Brain microvascular endothelial cell (primary cell): ENCODE data around the gene ZMYND19.
"Not testable (repeated sequence)": the region's sequence is repeated elsewhere in the genome, so short reads cannot be mapped to it uniquely, and the experiment has no call there.

Source experiments
- DNase-seq: peaks from one replicate; pipeline ENCODE4 v3.0.0-alpha.2; 2020
- H3K27ac ChIP-seq: fragments of 250-450 bp; sonication (Bioruptor Pico); 2 replicates; pipeline ENCODE4 v1.5.1; 2020; ENCODE audit warnings: mild to moderate bottlenecking, moderate library complexity
- H3K27me3 ChIP-seq: fragments of 250-450 bp; sonication (Bioruptor Pico); replicated peaks from 2 replicates; pipeline ENCODE4 v1.5.1; 2020; ENCODE audit warnings: mild to moderate bottlenecking
- H3K36me3 ChIP-seq: fragments of 250-450 bp; sonication (Bioruptor Pico); replicated peaks from 2 replicates; pipeline ENCODE4 v1.5.1; 2020; ENCODE audit warnings: mild to moderate bottlenecking
- H3K4me3 ChIP-seq: 2 replicates; pipeline ENCODE4 v1.5.1; 2011; ENCODE audit warnings: low read depth, mild to moderate bottlenecking, control low read depth, low read length, moderate library complexity
- in situ Hi-C: cut with HindIII; loops from 2 replicates; pipeline ENCODE4 v1.10.0; 2017; ENCODE audit warnings: low sequenced_read_pairs, low pct_ligation_motif_present
- TF ChIP-seq, protein P1 (sequence below): IDR thresholded peaks from 2 replicates; pipeline ENCODE4 v1.5.1; 2011; ENCODE audit warnings: low read depth, mild to moderate bottlenecking, moderate library complexity, low read length, control low read depth, inconsistent platforms; ENCODE audit errors: missing control alignments

Gene ZMYND19

DNA sequence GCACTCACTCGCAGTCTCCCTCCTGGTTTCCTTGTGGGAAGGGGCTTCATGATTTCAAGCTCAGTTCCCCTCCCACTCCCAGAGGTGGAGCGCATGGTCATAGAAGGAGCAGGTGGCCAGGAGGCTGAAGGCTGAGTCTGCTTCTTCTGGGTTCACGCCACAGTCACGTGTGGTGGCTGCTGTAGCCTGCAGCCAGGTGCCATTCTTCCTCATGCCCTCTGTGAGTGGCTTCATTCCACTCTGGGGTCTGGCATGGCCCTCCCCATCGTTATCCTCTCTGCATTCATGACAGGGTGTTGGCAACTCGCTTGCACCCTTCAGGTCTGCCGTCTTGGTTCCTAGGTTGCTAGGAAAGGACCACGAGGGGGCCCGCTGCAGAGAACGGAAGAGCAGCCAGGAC is 35.1 kb downstream of the ZMYND19 start:
- Histone ChIP-seq H3K27ac (no peak overlapping the region), H3K36me3 (peaks cover 41% of the 10 kb centered on the region), H3K4me3 (no peak overlapping the region), H3K27me3 (no peaks in the 10 kb centered on the region)
- no peak for DNase-seq
- TF ChIP-seq, protein P1, sequence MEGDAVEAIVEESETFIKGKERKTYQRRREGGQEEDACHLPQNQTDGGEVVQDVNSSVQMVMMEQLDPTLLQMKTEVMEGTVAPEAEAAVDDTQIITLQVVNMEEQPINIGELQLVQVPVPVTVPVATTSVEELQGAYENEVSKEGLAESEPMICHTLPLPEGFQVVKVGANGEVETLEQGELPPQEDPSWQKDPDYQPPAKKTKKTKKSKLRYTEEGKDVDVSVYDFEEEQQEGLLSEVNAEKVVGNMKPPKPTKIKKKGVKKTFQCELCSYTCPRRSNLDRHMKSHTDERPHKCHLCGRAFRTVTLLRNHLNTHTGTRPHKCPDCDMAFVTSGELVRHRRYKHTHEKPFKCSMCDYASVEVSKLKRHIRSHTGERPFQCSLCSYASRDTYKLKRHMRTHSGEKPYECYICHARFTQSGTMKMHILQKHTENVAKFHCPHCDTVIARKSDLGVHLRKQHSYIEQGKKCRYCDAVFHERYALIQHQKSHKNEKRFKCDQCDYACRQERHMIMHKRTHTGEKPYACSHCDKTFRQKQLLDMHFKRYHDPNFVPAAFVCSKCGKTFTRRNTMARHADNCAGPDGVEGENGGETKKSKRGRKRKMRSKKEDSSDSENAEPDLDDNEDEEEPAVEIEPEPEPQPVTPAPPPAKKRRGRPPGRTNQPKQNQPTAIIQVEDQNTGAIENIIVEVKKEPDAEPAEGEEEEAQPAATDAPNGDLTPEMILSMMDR = no peak
- in situ Hi-C loops = no loop called here

DNA sequence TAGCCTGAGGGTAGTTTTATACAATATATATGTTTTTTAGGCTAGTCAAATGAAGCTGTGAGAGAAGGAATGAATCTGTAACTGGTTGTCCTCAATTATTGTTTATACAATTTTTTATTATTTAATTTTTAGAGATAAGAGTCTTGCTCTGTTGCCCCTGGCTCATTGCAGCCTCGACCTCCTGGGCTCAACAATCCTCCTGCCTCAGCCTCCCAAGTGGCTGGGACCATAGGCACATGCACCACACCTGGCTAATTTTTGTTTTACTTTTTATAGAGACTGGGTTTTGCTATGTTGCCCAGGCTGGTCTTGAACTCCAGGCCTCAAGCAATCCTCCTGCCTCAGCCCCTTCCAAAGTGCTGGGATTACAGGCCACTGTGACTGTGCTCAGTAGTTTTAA is 36.0 kb downstream of the ZMYND19 start:
- Histone ChIP-seq H3K4me3 (no peak overlapping the region), H3K27ac (no peak overlapping the region), H3K27me3 (no peaks in the 10 kb centered on the region), H3K36me3 (peaks cover 38% of the 10 kb centered on the region)
- TF ChIP-seq, protein P1 = no peak
- no peak for DNase-seq
- in situ Hi-C loops = no loop called here

GRCh38 chr9:137553654-137554053 is 36.7 kb downstream of the ZMYND19 start:
- DNase-seq, H3K27ac ChIP-seq, in situ Hi-C loops, H3K4me3 ChIP-seq, H3K27me3 ChIP-seq: not testable (repeated sequence)
- H3K36me3 ChIP-seq = peaks cover 36% of the 10 kb centered on the region

- TF ChIP-seq, protein P1 = no peak
- H3K4me3 ChIP-seq = peak overlapping the region; percentile 84
- H3K27ac ChIP-seq = peak overlapping the region; percentile 67
- no peak for DNase-seq
- in situ Hi-C loops = no loop called here
- H3K36me3 ChIP-seq = peaks cover 26% of the 10 kb centered on the region
- H3K27me3 ChIP-seq = no peaks in the 10 kb centered on the region
These were observed 38.1 kb downstream of the ZMYND19 start for GRCh38 chr9:137552022-137552768.

DNA sequence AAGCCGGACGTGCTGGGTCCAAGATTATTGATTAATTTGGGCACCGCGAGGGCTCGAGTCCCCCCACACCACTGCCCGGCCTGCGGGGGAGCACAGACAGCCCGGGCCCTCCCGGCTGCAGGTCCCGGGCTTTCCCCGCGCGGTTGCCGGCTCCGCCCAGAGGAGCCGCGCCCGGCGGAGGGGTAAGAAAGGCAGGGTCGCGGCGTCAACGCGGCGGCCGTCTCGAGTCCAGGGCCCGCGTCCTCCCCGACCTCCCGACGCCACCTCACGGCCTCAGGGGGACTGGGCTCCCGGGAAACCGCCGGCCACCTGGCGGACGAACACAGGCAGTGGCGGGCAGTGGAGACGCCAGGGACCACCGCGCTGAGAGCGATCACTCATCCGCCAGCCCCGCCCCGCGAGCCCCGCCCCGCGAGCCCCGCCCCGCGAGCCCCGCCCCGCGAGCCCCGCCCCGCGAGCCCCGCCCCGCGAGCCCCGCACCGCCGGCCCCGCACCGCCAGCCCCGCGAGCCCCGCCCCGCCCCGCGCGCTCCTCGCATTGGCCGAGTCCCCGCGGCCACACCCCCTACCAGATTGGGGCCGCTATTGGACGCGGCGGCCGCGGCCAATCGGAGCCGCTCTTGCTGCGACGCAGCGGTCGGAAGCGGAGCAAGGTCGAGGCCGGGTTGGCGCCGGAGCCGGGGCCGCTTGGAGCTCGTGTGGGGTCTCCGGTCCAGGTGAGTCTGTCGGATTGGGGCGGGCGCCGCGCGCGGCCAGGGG is 38.9 kb downstream of the ZMYND19 start, which contains the start of gene MRPL41:
TSS of gene MRPL41 (plus strand) at position 616 of the 758 bp plus-strand sequence. CDS start 203 bp downstream, outside the sequence.
- in situ Hi-C loops = no loop called here
- TF ChIP-seq, protein P1 = peak; percentile 55
- Histone ChIP-seq H3K4me3 (peak within 1 kb of the TSS; percentile 84), H3K27ac (peak within 1 kb of the TSS; percentile 67), H3K27me3 (no peaks in the 10 kb centered on the region), H3K36me3 (peaks cover 20% of the 10 kb centered on the region)
- peak; percentile 69 for DNase-seq

- Histone ChIP-seq H3K27ac (peak overlapping the region; percentile 59), H3K4me3 (peak overlapping the region; percentile 60), H3K36me3 (peaks cover 16% of the 10 kb centered on the region)
- DNase-seq, in situ Hi-C loops, H3K27me3 ChIP-seq: not testable (repeated sequence)
These were observed 39.4 kb downstream of the ZMYND19 start for GRCh38 chr9:137550958-137551263.
